ENCODE results near the gene SACM1L.
"Not testable (repeated sequence)": the region's sequence is repeated elsewhere in the genome, so short reads cannot be mapped to it uniquely, and the experiment has no call there.

DNA sequence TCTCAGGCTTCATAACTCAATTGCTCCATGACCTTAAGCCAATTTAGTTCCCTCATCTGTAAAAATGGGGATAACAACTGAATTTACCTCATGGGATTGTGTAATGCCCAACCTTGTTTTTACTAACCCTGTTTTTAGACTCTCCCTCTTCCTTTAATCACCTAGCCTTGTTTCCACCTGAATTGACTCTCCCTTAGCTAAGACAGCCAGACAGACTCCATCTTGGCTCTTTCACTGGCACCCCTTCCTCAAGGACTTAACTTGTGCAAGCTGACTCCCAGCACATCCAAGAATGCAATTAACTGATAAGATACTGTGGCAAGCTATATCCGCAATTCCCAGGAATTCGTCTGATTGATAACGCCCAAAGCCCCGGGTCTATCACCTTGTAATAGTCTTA lies 3.5 kb upstream of the SACM1L start:
- TF ChIP-seq, protein P1, sequence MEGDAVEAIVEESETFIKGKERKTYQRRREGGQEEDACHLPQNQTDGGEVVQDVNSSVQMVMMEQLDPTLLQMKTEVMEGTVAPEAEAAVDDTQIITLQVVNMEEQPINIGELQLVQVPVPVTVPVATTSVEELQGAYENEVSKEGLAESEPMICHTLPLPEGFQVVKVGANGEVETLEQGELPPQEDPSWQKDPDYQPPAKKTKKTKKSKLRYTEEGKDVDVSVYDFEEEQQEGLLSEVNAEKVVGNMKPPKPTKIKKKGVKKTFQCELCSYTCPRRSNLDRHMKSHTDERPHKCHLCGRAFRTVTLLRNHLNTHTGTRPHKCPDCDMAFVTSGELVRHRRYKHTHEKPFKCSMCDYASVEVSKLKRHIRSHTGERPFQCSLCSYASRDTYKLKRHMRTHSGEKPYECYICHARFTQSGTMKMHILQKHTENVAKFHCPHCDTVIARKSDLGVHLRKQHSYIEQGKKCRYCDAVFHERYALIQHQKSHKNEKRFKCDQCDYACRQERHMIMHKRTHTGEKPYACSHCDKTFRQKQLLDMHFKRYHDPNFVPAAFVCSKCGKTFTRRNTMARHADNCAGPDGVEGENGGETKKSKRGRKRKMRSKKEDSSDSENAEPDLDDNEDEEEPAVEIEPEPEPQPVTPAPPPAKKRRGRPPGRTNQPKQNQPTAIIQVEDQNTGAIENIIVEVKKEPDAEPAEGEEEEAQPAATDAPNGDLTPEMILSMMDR (conservative IDR thresholded peaks at IDR 0.05 in 1 of 2, IDR thresholded peaks at IDR 0.05 in 1 of 2; ENCODE audit: extremely low read depth in 1 of 2, insufficient read depth in 1 of 2, low read depth in 1 of 2, low read length in 2 of 2) = not testable (repeated sequence)
- not testable (repeated sequence) for TF ChIP-seq EZH2 (IDR thresholded peaks at IDR 0.05; ENCODE audit: borderline replicate concordance, low read length)

Data from mammary epithelial cell (primary cell).